Left lung (tissue), 10 donors: ENCODE data around the gene ZNF697. TPM values are rescaled to one million over a fixed set of nuclear protein-coding genes. Genes with fewer than 3 reads are reported as not detected.

ENCODE experiments used
- ATAC-seq: fragments of 200-7000 bp; cut with Tn5 transposase; one replicate; pipeline ENCODE4 v1.9.1; 2020; ENCODE audit warnings: moderate library complexity
- DNase-seq, 4 donors: peaks; one replicate each; pipeline ENCODE4 v3.0.0-alpha.2; 2013 to 2020
- H3K27ac ChIP-seq, 2 donors: fragments of 200-600 bp; sonication (generic) in 1 of 2; one replicate each; pipeline versions ENCODE4 v1.5.0 to v1.8.0; 2020 to 2021
- H3K27me3 ChIP-seq, 2 donors: fragments of 200-600 bp; sonication (generic) in 1 of 2; one replicate each; pipeline versions ENCODE4 v1.5.0 to v1.8.0; 2020 to 2021
- H3K36me3 ChIP-seq, 2 donors: fragments of 200-600 bp; sonication (generic) in 1 of 2; one replicate each; pipeline versions ENCODE4 v1.5.0 to v1.8.0; 2020 to 2021
- H3K4me1 ChIP-seq, 2 donors: fragments of 200-600 bp; one replicate each; pipeline ENCODE4 v1.8.0; 2021
- H3K4me3 ChIP-seq, 2 donors: fragments of 200-600 bp; sonication (generic) in 1 of 2; one replicate each; pipeline versions ENCODE4 v1.5.0 to v1.8.0; 2020 to 2021; ENCODE audit warnings: mild to moderate bottlenecking in 1 of 2
- H3K9me3 ChIP-seq, 2 donors: fragments of 200-600 bp; sonication (generic) in 1 of 2; one replicate each; pipeline versions ENCODE4 v1.5.0 to v1.8.0; 2020 to 2021
- CTCF ChIP-seq, 2 donors: fragments of 200-600 bp; sonication (generic) in 1 of 2; IDR thresholded peaks; one replicate each; pipeline versions ENCODE4 v1.5.0 to v1.8.0; 2021; ENCODE audit warnings: antibody characterized with exemption in 2 of 2
- intact Hi-C, 2 donors: fragments of 100-400 bp; cut with DNase I; formaldehyde crosslinking; loops; one replicate each; pipeline versions ENCODE4 v1.11.2 to v1.14.2; 2022
- polyA plus RNA-seq, 6 donors: library from polyadenylated mRNA; unstranded; fragments of 120-200 nt; gene quantifications; one replicate each; pipeline ENCODE4 v1.2.1, GENCODE V29; 2013; ENCODE audit not compliant: insufficient read length in 6 of 6
- total RNA-seq, 2 donors: library from RNA; stranded (reverse); fragmentation: NEBNext Ultra II Directional; extraction: Animal tissue kit (Norgen Biotek cat#: 25700); gene quantifications; one replicate each; pipeline ENCODE4 v1.2.1, GENCODE V29; 2021
- donor health status: DM: no; HTN: yes; CAD: no.
- donor health status: DM: no; HTN: no; CAD: no.

The ZNF697 gene
- total and polyA plus RNA-seq, 8 donors, result 8.0 to 27.2 (median 25.9) TPM

- no peaks in the 10 kb centered on the region for H3K9me3 ChIP-seq
- no peaks in the 10 kb centered on the region for H3K36me3 ChIP-seq
- no peaks in the 10 kb centered on the region for H3K27me3 ChIP-seq
- intact Hi-C loops, result no loop called here
- ATAC-seq (no peak), DNase-seq (peak in 1 of 4 donors; percentile 39)
- no peak for TF ChIP-seq CTCF (IDR thresholded peaks at IDR 0.05)
- H3K4me1 ChIP-seq, result peaks cover 0 to 17% of the 10 kb centered on the region in 2 donors
- H3K4me3 ChIP-seq, result no peak overlapping the region
- no peak overlapping the region for H3K27ac ChIP-seq
Observed at GRCh38 chr1:119600976-119601375, 47.1 kb downstream of the ZNF697 start.

- DNase-seq, result peak in 2 of 4 donors; percentile 70 to 79
- ATAC-seq, result no peak
Observed at GRCh38 chr1:119600561-119600960, 47.5 kb downstream of the ZNF697 start.

DNA sequence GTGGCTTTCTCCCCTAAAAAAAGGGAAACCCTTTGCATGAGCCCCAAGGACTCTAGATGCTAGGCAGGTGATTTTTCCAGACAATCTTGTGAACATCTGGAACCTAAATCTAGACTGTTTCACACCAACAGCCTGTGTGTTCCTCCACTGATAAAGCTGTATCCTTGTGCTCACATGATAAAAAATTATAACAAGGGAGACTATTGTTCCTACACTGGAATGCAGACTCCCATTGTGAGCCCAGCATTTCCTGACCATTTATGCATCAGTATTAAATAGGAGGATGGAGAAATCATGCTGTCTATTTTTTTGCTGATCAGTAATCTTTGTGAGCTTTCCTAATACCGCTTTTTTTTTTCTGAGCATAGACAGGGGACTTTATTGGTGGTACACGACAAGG lies 52.5 kb downstream of the ZNF697 start:
- no peak overlapping the region for H3K4me3 ChIP-seq
- TF ChIP-seq CTCF (IDR thresholded peaks at IDR 0.05), result no peak
- intact Hi-C loops, result no loop called here
- H3K36me3 ChIP-seq, result no peaks in the 10 kb centered on the region
- no peak overlapping the region for H3K27ac ChIP-seq
- DNase-seq (no peak), ATAC-seq (no peak)
- no peaks in the 10 kb centered on the region for H3K4me1 ChIP-seq
- no peaks in the 10 kb centered on the region for H3K9me3 ChIP-seq
- no peaks in the 10 kb centered on the region for H3K27me3 ChIP-seq

More at GRCh38 chr1:119600561-119600960, 47.5 kb downstream of the ZNF697 start:
- Histone ChIP-seq H3K27me3 (no peaks in the 10 kb centered on the region), H3K27ac (no peak overlapping the region), H3K9me3 (no peaks in the 10 kb centered on the region), H3K4me1 (peaks cover 0 to 17% of the 10 kb centered on the region in 2 donors), H3K36me3 (no peaks in the 10 kb centered on the region), H3K4me3 (no peak overlapping the region)
- intact Hi-C loops, result no loop called here
- TF ChIP-seq CTCF (IDR thresholded peaks at IDR 0.05), result no peak

DNA sequence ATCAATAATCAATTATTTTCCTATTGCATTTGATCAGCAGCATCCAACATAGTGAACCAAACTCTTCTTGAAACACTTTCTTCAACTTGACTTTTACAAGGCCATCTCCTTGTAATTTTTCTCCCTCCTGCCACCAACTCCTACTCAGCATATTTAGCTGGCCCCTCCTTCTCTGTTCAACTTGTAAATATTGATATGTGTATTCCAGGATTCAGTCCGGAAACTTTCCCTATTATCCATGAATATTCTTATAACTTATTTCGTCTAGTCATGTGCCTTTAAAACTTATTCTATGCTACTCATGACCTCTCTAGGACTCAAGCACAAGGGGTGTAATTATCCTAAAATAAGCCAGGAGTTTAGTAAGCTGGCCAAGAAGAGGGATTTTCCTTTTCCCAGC lies 52.9 kb downstream of the ZNF697 start:
- no peaks in the 10 kb centered on the region for H3K9me3 ChIP-seq
- ATAC-seq, result no peak
- intact Hi-C loops, result no loop called here
- DNase-seq, result no peak
- no peak for TF ChIP-seq CTCF (IDR thresholded peaks at IDR 0.05)
- no peaks in the 10 kb centered on the region for H3K36me3 ChIP-seq
- no peaks in the 10 kb centered on the region for H3K4me1 ChIP-seq
- no peak overlapping the region for H3K27ac ChIP-seq
- H3K4me3 ChIP-seq, result no peak overlapping the region
- H3K27me3 ChIP-seq, result no peaks in the 10 kb centered on the region

DNA sequence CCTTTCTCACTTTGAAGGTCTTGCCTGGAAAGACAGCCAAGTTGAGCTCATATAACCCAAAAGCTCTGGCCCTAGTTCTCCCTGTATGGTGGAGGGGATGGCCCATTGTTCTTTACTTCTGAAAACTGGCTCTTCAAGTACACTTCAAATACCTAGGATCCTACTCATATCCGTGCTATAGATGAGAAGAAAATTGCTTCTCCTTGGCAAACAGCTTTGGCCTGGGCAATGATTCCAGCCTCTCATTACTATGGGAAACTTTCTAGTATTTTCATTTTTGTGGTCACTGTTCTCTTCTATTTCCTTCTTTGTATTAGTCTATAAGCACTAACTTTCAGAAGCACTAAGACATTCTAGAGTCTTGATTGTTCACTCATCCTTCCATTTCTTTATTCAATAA lies 53.7 kb downstream of the ZNF697 start:
- no peak overlapping the region for H3K4me3 ChIP-seq
- no peaks in the 10 kb centered on the region for H3K27me3 ChIP-seq
- no peak overlapping the region for H3K27ac ChIP-seq
- no peaks in the 10 kb centered on the region for H3K4me1 ChIP-seq
- intact Hi-C loops, result no loop called here
- peak; percentile 43 for ATAC-seq
- H3K36me3 ChIP-seq, result no peaks in the 10 kb centered on the region
- no peak for TF ChIP-seq CTCF (IDR thresholded peaks at IDR 0.05)
- H3K9me3 ChIP-seq, result no peaks in the 10 kb centered on the region
- DNase-seq, result no peak
